Endothelial cell (in vitro differentiated cells): ENCODE results near the gene CARD18. TPM values are rescaled to one million over a fixed set of nuclear protein-coding genes. Genes with fewer than 3 reads are reported as not detected.

Experiments used
- DNase-seq: peaks from one replicate; pipeline ENCODE4 v3.0.0; 2021; ENCODE audit warnings: low spot score
- H3K27ac Mint-ChIP-seq: one replicate; pipeline ENCODE4 v1.8.0; 2021; ENCODE audit warnings: mixed read lengths, inconsistent platforms; ENCODE audit not compliant: unreplicated experiment
- H3K27me3 Mint-ChIP-seq: one replicate; pipeline ENCODE4 v1.8.0; 2021; ENCODE audit warnings: mild to moderate bottlenecking, moderate library complexity, mixed read lengths, inconsistent platforms; ENCODE audit not compliant: unreplicated experiment
- H3K36me3 Mint-ChIP-seq: one replicate; pipeline ENCODE4 v1.8.0; 2021; ENCODE audit warnings: mild to moderate bottlenecking, low read depth, mixed read lengths, inconsistent platforms; ENCODE audit not compliant: unreplicated experiment
- H3K4me1 Mint-ChIP-seq: one replicate; pipeline ENCODE4 v1.8.0; 2021; ENCODE audit warnings: mild to moderate bottlenecking, mixed read lengths, inconsistent platforms; ENCODE audit not compliant: unreplicated experiment
- H3K4me3 Mint-ChIP-seq: one replicate; pipeline ENCODE4 v1.8.0; 2021; ENCODE audit warnings: mild to moderate bottlenecking, mixed read lengths, inconsistent platforms; ENCODE audit not compliant: unreplicated experiment
- H3K9me3 Mint-ChIP-seq: one replicate; pipeline ENCODE4 v1.8.0; 2021; ENCODE audit warnings: mixed read lengths, inconsistent platforms; ENCODE audit not compliant: unreplicated experiment
- total RNA-seq: library from RNA; stranded (reverse); fragmentation: NEBNext Ultra II Directional; extraction: Animal tissue kit (Norgen Biotek cat#: 25700); gene quantifications from one replicate; pipeline ENCODE4 v1.2.1, GENCODE V29; 2021; ENCODE audit not compliant: unreplicated experiment
- TF ChIP-seq, protein P1 (sequence below): fragments of 200-600 bp; sonication (generic); IDR thresholded peaks from one replicate; pipeline ENCODE4 v1.5.0; 2021; ENCODE audit warnings: antibody characterized with exemption; ENCODE audit not compliant: unreplicated experiment

The CARD18 gene
- total RNA-seq, 1 donor from 2014 or later: not detected

DNA sequence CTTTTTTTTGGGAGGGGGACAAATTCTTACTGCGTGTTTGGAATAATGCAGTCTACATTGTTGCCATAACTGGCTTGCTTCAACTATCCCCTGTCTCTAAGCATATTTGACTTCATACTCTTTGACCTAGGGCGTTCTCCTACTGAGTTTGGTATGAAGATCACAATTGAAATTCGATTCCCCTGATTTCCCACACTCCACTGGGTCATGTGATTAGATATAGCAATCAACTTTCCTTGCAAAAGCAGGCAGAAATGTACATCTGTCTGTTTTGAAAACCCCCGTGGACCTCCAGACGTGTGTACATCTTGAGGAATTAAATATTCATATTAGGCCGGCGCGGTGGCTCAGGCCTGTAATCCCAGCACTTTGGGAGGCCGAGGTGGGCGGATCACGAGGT lies 13.8 kb upstream of the CARD18 start:
- H3K27me3 Mint-ChIP-seq: no peaks in the 10 kb centered on the region
- no peaks in the 10 kb centered on the region for H3K9me3 Mint-ChIP-seq
- H3K27ac Mint-ChIP-seq: no peak overlapping the region
- H3K4me1 Mint-ChIP-seq: peaks cover 6% of the 10 kb centered on the region
- no peak for DNase-seq
- TF ChIP-seq, protein P1, sequence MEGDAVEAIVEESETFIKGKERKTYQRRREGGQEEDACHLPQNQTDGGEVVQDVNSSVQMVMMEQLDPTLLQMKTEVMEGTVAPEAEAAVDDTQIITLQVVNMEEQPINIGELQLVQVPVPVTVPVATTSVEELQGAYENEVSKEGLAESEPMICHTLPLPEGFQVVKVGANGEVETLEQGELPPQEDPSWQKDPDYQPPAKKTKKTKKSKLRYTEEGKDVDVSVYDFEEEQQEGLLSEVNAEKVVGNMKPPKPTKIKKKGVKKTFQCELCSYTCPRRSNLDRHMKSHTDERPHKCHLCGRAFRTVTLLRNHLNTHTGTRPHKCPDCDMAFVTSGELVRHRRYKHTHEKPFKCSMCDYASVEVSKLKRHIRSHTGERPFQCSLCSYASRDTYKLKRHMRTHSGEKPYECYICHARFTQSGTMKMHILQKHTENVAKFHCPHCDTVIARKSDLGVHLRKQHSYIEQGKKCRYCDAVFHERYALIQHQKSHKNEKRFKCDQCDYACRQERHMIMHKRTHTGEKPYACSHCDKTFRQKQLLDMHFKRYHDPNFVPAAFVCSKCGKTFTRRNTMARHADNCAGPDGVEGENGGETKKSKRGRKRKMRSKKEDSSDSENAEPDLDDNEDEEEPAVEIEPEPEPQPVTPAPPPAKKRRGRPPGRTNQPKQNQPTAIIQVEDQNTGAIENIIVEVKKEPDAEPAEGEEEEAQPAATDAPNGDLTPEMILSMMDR: no peak
- H3K4me3 Mint-ChIP-seq: no peak overlapping the region
- no peaks in the 10 kb centered on the region for H3K36me3 Mint-ChIP-seq

DNA sequence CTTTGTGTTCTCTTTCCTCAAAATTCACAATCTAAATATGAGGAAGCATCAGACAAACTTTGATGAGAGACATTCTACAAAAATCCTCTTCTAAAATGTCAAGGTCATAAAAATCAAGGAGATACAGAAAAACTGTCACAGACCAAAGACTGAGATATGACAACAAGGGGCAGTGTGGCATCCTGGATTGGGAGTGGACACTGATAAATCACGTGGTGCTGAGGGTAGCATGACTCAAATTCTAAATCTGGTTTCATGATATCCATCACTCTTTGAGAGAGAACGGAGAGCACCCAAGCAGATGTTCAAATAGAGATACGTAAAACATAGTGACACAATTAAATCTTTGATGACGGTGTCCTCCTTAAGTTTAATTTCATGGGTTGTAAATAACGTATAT lies 13.0 kb upstream of the CARD18 start:
- no peaks in the 10 kb centered on the region for H3K36me3 Mint-ChIP-seq
- no peak for DNase-seq
- peaks cover 6% of the 10 kb centered on the region for H3K4me1 Mint-ChIP-seq
- no peaks in the 10 kb centered on the region for H3K9me3 Mint-ChIP-seq
- H3K27me3 Mint-ChIP-seq: no peaks in the 10 kb centered on the region
- TF ChIP-seq, protein P1: no peak
- H3K27ac Mint-ChIP-seq: no peak overlapping the region
- no peak overlapping the region for H3K4me3 Mint-ChIP-seq

DNA sequence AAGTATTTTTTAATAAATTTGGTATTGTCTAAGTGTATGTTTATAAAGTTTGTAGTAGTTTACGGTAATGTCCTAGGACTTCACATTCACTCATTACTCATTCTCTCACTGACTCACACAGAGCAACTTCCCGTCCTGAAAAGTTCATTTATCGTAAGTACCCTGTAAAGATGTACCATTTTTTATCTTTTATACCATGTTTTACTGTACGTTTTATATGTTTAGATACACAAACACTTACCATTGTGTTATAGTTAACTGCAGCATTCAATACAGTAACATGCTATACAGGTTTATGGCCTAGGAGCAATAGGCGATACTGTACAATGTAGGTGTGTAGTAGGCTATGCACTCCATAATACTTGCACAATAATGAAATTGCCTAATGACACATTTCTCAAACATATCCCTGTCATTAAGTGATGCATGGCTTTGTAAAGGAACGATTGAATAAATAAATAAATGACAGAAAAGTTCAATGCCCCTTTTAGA lies 12.5 kb upstream of the CARD18 start:
- no peak overlapping the region for H3K4me3 Mint-ChIP-seq
- no peaks in the 10 kb centered on the region for H3K36me3 Mint-ChIP-seq
- H3K9me3 Mint-ChIP-seq: no peaks in the 10 kb centered on the region
- no peak overlapping the region for H3K27ac Mint-ChIP-seq
- TF ChIP-seq, protein P1: no peak
- peaks cover 6% of the 10 kb centered on the region for H3K4me1 Mint-ChIP-seq
- no peak for DNase-seq
- H3K27me3 Mint-ChIP-seq: no peaks in the 10 kb centered on the region

DNA sequence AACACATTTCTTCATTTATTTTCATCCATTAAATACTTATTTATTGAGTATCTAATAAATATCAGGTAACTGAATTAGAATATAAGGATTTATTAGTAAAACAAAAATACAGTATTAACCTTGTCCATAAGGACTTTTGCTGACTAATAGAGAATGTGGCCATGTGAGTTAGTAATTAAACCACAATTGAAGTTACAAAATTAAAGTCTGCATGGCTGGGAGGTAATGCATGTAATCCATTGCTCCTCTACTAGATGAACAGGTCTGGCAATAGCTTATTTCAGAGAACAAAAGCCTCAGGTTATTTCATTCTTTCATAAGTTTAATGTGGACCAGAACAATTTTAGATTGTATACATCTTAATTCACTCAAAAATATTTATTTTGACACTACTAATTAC lies 9.9 kb upstream of the CARD18 start:
- Mint-ChIP-seq H3K4me1 (no peaks in the 10 kb centered on the region), H3K36me3 (no peaks in the 10 kb centered on the region), H3K27ac (no peak overlapping the region), H3K4me3 (no peak overlapping the region), H3K27me3 (no peaks in the 10 kb centered on the region), H3K9me3 (no peaks in the 10 kb centered on the region)
- no peak for DNase-seq
- TF ChIP-seq, protein P1: no peak

DNA sequence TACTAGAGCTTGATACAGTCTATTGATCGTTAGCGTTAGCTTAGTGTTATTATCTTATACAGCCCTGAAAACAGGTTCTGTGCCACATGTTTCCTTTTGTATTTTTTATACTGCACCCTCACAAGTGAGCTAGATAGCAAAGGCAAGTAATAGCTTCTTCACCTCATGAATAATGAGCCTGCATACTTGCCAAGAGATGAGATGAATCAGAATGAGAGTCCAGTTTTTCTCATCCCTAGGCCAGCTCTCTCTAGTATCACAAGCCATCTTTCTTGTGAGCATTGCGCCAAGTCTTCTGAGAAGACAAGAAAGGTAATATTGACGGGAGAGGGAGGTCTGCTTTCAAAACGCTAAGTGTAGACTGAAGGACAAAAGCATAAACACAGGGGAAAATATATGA lies 8.7 kb upstream of the CARD18 start:
- Mint-ChIP-seq H3K36me3 (no peaks in the 10 kb centered on the region), H3K27me3 (no peaks in the 10 kb centered on the region), H3K27ac (no peak overlapping the region)

More for the DNA sequence above, 8.7 kb upstream of the CARD18 start:
- Mint-ChIP-seq H3K4me3 (no peak overlapping the region), H3K4me1 (peaks cover 4% of the 10 kb centered on the region), H3K9me3 (no peaks in the 10 kb centered on the region)
- DNase-seq: no peak
- TF ChIP-seq, protein P1: no peak
